Muscle of leg (tissue), 11 donors: Measurements from ENCODE around the gene ARSD. TPM values are rescaled to one million over a fixed set of nuclear protein-coding genes. Genes with fewer than 3 reads are reported as not detected.
"Not testable (repeated sequence)": the region's sequence is repeated elsewhere in the genome, so short reads cannot be mapped to it uniquely, and the experiment has no call there.

Experiments used
- DNase-seq: peaks from one replicate; pipeline ENCODE4 v3.0.0; 2013
- H3K27ac ChIP-seq: one replicate; pipeline ENCODE4 v1.5.1; 2013; ENCODE audit warnings: mild to moderate bottlenecking, low read length, control low read depth
- H3K27me3 ChIP-seq: one replicate; pipeline ENCODE4 v1.6.1; 2013; ENCODE audit warnings: low read length; ENCODE audit not compliant: control insufficient read depth, insufficient read depth
- H3K36me3 ChIP-seq: one replicate; pipeline ENCODE4 v1.6.1; 2013; ENCODE audit warnings: low read length; ENCODE audit not compliant: control insufficient read depth, insufficient read depth
- H3K4me1 ChIP-seq: one replicate; pipeline ENCODE4 v1.6.1; 2013; ENCODE audit warnings: low read length; ENCODE audit not compliant: control insufficient read depth, insufficient read depth
- H3K4me3 ChIP-seq: one replicate; pipeline ENCODE4 v1.5.1; 2013; ENCODE audit warnings: low read length, control low read depth
- H3K9me3 ChIP-seq: replicated peaks from 2 replicates; pipeline ENCODE4 v1.6.1; 2013; ENCODE audit warnings: low read depth, low read length; ENCODE audit not compliant: control insufficient read depth
- WGBS: methylation state at CpG from one replicate; pipeline ENCODE4 v1.1.5; 2013; ENCODE audit warnings: missing lambda C conversion rate; ENCODE audit not compliant: insufficient coverage; 5-methylcytosine and 5-hydroxymethylcytosine counted together
- polyA plus RNA-seq, 8 donors: library from polyadenylated mRNA; unstranded; fragments of 120-200 nt; gene quantifications; one replicate each; pipeline versions ENCODE4 v1.2.1 to v1.2.3, GENCODE V29; 2013; ENCODE audit warnings: inconsistent platforms in 1 of 8, low replicate concordance in 1 of 8; ENCODE audit not compliant: insufficient read length in 8 of 8, insufficient read depth in 1 of 8
- total RNA-seq: library from RNA; stranded (reverse); fragments of 120-200 nt; gene quantifications from one replicate; pipeline ENCODE4 v1.2.4, GENCODE V29; 2013

ARSD gene
- total and polyA plus RNA-seq, 9 donors, result 7.1 to 10.9 (median 8.4) TPM

GRCh38 chrX:2965965-2966364 lies 36.8 kb upstream of the ARSD start:
- Histone ChIP-seq H3K36me3 (no peaks in the 10 kb centered on the region), H3K9me3 (no peaks in the 10 kb centered on the region), H3K27me3 (peaks cover 31% of the 10 kb centered on the region), H3K4me3 (no peak overlapping the region), H3K4me1 (no peaks in the 10 kb centered on the region), H3K27ac (no peak overlapping the region)
- WGBS, result 82% methylated on average over 2 of the region's 6 CpGs
- DNase-seq, result no peak

- not testable (repeated sequence) for H3K36me3 ChIP-seq, H3K4me3 ChIP-seq, H3K9me3 ChIP-seq, H3K27ac ChIP-seq, H3K4me1 ChIP-seq, DNase-seq
- 35% methylated on average over 6 of the region's 16 CpGs for WGBS
- peaks cover 27% of the 10 kb centered on the region for H3K27me3 ChIP-seq
Observed at GRCh38 chrX:2963992-2964794, 35.1 kb upstream of the ARSD start.

GRCh38 chrX:2963449-2963848 lies 34.3 kb upstream of the ARSD start:
- H3K27ac ChIP-seq, result not testable (repeated sequence)
- no CpG with 5 or more reads among the region's 7 CpGs for WGBS

GRCh38 chrX:2962381-2962780 lies 33.2 kb upstream of the ARSD start:
- 53% methylated on average over 11 of the region's 11 CpGs for WGBS

More at GRCh38 chrX:2963449-2963848, 34.3 kb upstream of the ARSD start:
- not testable (repeated sequence) for DNase-seq, H3K4me3 ChIP-seq, H3K4me1 ChIP-seq, H3K9me3 ChIP-seq, H3K36me3 ChIP-seq
- H3K27me3 ChIP-seq, result peaks cover 24% of the 10 kb centered on the region

GRCh38 chrX:2960861-2961515 lies 31.8 kb upstream of the ARSD start:
- WGBS, result 85% methylated on average over 13 of the region's 14 CpGs
- H3K27me3 ChIP-seq, result peaks cover 16% of the 10 kb centered on the region
- no peak overlapping the region for H3K27ac ChIP-seq
- H3K9me3 ChIP-seq, result no peaks in the 10 kb centered on the region
- H3K4me1 ChIP-seq, result no peaks in the 10 kb centered on the region
- H3K4me3 ChIP-seq, result no peak overlapping the region
- DNase-seq, result no peak
- H3K36me3 ChIP-seq, result no peaks in the 10 kb centered on the region

More at GRCh38 chrX:2962381-2962780, 33.2 kb upstream of the ARSD start:
- no peak for DNase-seq
- Histone ChIP-seq H3K4me1 (no peaks in the 10 kb centered on the region), H3K4me3 (no peak overlapping the region), H3K27me3 (peaks cover 17% of the 10 kb centered on the region), H3K9me3 (no peaks in the 10 kb centered on the region), H3K27ac (no peak overlapping the region), H3K36me3 (no peaks in the 10 kb centered on the region)

- no peak overlapping the region for H3K4me3 ChIP-seq
- DNase-seq, result no peak
- H3K27me3 ChIP-seq, result peaks cover 17% of the 10 kb centered on the region
- no peaks in the 10 kb centered on the region for H3K9me3 ChIP-seq
- no peak overlapping the region for H3K27ac ChIP-seq
- 86% methylated on average over 9 of the region's 9 CpGs for WGBS
- no peaks in the 10 kb centered on the region for H3K36me3 ChIP-seq
- H3K4me1 ChIP-seq, result no peaks in the 10 kb centered on the region
Observed at GRCh38 chrX:2958199-2958598, 29.1 kb upstream of the ARSD start.

- H3K9me3 ChIP-seq, result no peaks in the 10 kb centered on the region
- DNase-seq, result no peak
- H3K27me3 ChIP-seq, result peaks cover 10% of the 10 kb centered on the region
- H3K36me3 ChIP-seq, result no peaks in the 10 kb centered on the region
- H3K27ac ChIP-seq, result no peak overlapping the region
- WGBS, result 87% methylated on average over 3 of the region's 4 CpGs
- no peaks in the 10 kb centered on the region for H3K4me1 ChIP-seq
- H3K4me3 ChIP-seq, result no peak overlapping the region
Observed at GRCh38 chrX:2955838-2956237, 26.7 kb upstream of the ARSD start.

- DNase-seq, result no peak
- H3K36me3 ChIP-seq, result no peaks in the 10 kb centered on the region
- WGBS, result 91% methylated on average over 5 of the region's 10 CpGs
- H3K9me3 ChIP-seq, result no peaks in the 10 kb centered on the region
- no peak overlapping the region for H3K27ac ChIP-seq
- H3K27me3 ChIP-seq, result peaks cover 10% of the 10 kb centered on the region
- H3K4me3 ChIP-seq, result no peak overlapping the region
- H3K4me1 ChIP-seq, result no peaks in the 10 kb centered on the region
Observed at GRCh38 chrX:2955281-2955680, 26.1 kb upstream of the ARSD start.

GRCh38 chrX:2954541-2954940 lies 25.4 kb upstream of the ARSD start:
- H3K4me3 ChIP-seq, result no peak overlapping the region
- WGBS, result no CpG with 5 or more reads among the region's 4 CpGs
- no peak overlapping the region for H3K27ac ChIP-seq
- no peaks in the 10 kb centered on the region for H3K9me3 ChIP-seq
- H3K27me3 ChIP-seq, result peaks cover 10% of the 10 kb centered on the region
- H3K4me1 ChIP-seq, result no peaks in the 10 kb centered on the region
- H3K36me3 ChIP-seq, result no peaks in the 10 kb centered on the region
- DNase-seq, result no peak

- H3K4me3 ChIP-seq, H3K4me1 ChIP-seq: not testable (repeated sequence)
- 88% methylated on average over 17 of the region's 20 CpGs for WGBS
Observed at GRCh38 chrX:2937942-2938341, 8.8 kb upstream of the ARSD start.

More at GRCh38 chrX:2937942-2938341, 8.8 kb upstream of the ARSD start:
- not testable (repeated sequence) for H3K27ac ChIP-seq, H3K36me3 ChIP-seq, H3K27me3 ChIP-seq, DNase-seq, H3K9me3 ChIP-seq
